GM11168 (cell line): ENCODE measurements around the gene CAPS.
"Not testable (repeated sequence)": the region's sequence is repeated elsewhere in the genome, so short reads cannot be mapped to it uniquely, and the experiment has no call there.

ENCODE experiments used
- in situ Hi-C: fragments of 300-500 bp; cut with MboI; formaldehyde crosslinking; loops from one replicate; pipeline ENCODE4 v1.12.0; 2022; ENCODE audit warnings: low sequenced_read_pairs; ENCODE audit not compliant: unreplicated experiment

CAPS gene

DNA sequence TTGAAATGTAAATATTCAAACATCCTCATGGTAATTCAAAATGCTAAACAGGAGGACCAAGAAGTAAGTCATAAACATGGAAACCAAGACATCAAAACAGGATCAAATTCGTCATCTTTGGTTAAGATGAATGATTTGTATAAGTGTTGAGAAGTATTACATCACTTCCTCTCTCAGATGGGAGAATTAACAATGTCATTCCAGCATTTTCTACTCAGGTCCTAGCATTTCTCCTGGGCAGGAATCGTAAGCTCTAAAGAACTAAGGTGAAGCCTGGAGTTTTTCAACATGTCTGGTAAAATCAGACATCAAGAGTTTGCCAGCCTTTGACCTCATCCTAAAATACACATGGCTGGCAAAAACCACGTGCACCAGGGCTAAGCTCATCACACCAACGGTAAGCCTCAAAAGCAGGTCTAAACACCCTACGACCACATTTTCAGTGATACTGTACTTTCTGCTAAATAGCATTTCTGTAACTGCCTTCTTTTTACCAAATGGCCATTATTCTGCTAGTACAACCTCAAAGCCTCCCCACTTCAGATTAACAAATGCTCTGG lies 39.1 kb downstream of the CAPS start:
- in situ Hi-C loops: no loop called here

- in situ Hi-C loops: no loop called here
These were observed 39.7 kb downstream of the CAPS start for GRCh38 chr19:5953680-5954213.

DNA sequence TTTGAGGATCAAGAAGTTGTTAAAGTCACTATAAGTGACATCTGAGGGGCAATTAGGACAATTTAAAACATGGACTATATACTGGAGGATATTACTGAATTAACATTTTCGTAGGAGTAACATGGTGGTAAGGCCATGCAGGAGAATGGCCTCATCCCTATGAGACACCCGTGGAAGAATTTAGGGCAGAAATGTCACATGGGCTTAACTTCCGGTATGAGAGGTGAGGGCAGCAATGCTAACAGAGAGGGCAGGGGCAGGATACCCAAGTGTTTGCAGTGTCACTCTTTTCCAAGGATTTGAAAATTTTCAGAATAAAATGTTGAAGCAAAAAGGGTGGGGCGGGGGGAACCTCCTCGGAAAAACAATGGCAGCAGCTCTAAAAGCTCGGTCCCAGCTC lies 40.2 kb downstream of the CAPS start:
- in situ Hi-C loops: no loop called here

- in situ Hi-C loops: no loop called here
These were observed 41.5 kb downstream of the CAPS start for GRCh38 chr19:5955636-5955935.

DNA sequence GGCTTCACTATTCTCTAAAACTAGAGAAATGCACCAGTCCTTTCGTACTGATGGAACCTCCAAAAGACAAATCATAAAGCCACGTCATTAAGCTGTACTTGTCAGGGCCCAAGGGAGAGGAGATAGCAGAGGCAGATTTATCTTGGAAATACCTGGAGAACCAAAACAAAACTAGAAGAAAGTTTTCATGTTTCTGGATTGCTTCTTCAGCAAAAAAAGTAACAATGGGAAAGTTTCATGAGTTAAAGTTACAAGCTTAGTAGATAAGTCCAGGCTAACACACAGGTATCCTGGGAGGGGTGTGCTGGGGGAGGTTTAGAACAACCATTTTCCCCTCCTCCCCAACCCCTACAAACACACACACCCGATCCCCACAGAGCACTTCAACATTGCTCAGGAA lies 42.3 kb downstream of the CAPS start:
- in situ Hi-C loops: no loop called here

DNA sequence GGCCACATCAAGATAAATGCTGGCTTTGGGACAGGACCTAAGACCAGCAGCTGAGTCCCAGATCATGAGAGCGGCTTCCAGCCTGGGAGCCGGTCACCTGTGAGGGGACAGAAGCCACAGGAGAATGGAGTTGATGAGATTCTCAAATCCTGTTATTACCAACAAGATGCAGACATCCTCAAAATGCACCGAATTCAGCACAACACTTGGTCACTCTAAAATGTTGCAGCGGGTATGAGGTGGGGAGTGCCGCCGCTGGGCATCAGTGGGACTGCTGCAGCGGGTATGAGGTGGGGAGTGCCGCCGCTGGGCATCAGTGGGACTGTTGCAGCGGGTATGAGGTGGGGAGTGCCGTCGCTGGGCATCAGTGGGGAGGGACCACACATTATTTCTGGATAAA lies 42.7 kb downstream of the CAPS start:
- in situ Hi-C loops: no loop called here

- in situ Hi-C loops: no loop called here
These were observed 43.1 kb downstream of the CAPS start for GRCh38 chr19:5957170-5957569.

DNA sequence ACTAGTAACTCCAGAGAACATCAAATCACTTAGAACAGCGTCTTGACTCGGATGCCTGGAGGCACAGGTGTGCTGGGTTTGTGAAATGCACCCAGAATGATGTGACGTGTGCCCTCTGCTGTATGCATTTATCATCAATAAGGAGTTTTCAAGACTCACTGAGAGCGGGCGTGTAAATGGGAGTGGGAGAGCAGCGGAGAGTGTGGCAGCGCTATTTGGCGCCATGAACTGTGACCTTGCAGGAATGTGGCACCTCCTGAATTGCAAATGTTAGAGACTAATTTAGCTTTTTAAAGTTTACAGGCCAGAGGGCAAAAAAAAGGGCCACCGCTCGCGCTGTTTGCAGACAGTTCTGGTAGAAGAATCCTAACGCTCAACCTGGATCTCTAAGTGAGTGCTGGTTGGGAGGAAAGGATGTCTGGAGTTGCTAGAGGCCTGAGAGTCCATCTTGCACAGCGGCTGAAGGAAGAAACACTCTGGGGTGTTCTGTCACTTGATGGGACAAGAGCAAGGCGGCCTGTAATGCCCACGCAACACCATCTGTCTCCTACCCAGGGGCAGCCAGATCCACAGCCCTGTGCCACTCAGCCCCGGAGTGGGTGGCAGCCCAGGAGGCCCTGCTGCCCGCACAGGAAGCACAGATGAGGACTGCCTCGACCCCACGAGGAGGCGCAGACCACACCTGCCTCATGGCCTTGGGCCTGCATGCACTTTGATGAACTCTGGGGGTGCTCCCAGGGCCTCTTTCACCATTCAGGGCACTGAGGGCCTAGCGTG lies 44.2 kb downstream of the CAPS start:
- in situ Hi-C loops: no loop called here

GRCh38 chr19:5958851-5959122 lies 44.7 kb downstream of the CAPS start:
- in situ Hi-C loops: no loop called here

GRCh38 chr19:5959260-5960004 lies 45.4 kb downstream of the CAPS start:
- in situ Hi-C loops: no loop called here

DNA sequence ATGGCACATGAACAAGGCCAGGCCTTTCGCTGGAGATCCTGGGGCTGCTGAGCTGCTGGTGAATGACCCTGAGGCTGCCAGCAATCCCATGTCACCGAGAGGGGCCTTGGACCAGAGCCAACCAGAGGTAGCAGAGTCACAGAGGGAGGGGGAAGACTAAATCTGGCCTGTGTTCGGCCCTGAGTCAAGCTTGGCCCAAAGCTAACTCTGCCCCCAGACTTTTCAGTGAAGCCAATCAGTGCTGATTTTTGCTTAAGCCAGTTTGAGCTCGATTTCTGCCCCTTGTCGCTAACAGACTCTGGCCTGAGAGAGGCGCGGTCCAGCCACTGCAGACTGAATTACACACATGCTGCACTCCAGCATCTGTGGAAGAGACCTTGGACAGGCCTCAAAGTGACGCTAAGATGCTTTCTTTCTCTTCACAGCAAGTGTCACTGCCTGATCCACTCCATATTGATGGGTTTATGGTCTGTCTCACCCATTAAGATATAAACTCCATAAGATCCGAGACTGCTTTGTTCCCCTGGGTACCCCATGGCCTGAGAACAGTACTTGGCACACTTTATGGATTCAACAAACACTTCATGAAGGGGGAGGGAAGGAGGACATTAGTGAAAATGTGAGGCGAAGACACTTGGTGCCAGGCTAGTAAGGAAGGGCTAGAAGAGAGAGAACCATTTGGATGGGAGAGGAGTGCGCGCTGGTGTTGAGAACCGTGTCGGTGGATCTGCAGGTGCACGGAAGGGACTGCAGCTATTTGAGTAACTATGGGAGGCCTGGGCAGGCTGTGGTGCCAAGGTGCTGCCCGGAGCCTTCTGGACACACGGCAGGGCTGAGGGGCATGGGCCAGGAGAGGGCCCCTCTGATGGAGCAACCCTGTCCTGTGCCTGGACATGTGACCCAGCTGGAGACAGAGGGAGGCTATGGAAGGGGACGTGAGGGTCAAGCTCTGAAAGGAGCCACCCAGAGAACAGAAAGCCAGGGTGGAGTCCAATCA lies 46.2 kb downstream of the CAPS start:
- in situ Hi-C loops: no loop called here

- in situ Hi-C loops: not testable (repeated sequence)
These were observed 47.6 kb downstream of the CAPS start for GRCh38 chr19:5961641-5961968.

GRCh38 chr19:5961969-5962945 lies 48.2 kb downstream of the CAPS start:
- in situ Hi-C loops: no loop called here

- in situ Hi-C loops: not testable (repeated sequence)
These were observed 49.2 kb downstream of the CAPS start for GRCh38 chr19:5963259-5963658.

DNA sequence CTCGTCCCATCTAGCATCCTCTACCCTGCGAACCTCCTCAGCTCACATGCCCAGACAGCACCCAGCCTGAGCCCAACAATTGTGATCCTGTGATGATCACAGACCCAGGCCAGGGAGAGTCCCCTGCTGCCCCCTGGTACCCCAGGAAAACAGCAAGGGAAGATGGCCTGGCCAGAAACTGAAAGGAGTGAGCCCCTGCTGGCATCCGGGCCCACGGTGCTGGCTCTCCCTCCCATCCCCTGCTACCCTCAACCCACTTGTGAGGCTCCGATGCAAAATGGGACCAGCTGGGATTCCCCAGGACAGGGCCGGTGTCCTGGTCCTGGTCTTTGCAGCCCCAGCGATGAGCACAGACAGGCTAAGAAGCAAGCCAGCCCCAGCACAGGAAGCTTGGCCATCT lies 49.8 kb downstream of the CAPS start:
- in situ Hi-C loops: no loop called here

GRCh38 chr19:5964816-5965565 lies 50.9 kb downstream of the CAPS start:
- in situ Hi-C loops: no loop called here
